Testis (tissue), 3 donors: ENCODE data around the gene SMG7. TPM values are rescaled to one million over a fixed set of nuclear protein-coding genes. Genes with fewer than 3 reads are reported as not detected.

Experiments
- DNase-seq: peaks from one replicate; pipeline ENCODE4 v3.0.0-alpha.2; 2019
- H3K27ac ChIP-seq, 2 donors: fragments of 200-600 bp; sonication (generic); one replicate each; pipeline ENCODE4 v1.5.1; 2019
- H3K27me3 ChIP-seq: fragments of 200-600 bp; sonication (generic); one replicate; pipeline ENCODE4 v1.5.1; 2019
- H3K36me3 ChIP-seq: fragments of 200-600 bp; sonication (generic); one replicate; pipeline ENCODE4 v1.5.1; 2017; ENCODE audit warnings: low read depth; ENCODE audit errors: missing control alignments
- H3K4me1 ChIP-seq: fragments of 200-600 bp; sonication (generic); one replicate; pipeline ENCODE4 v1.5.1; 2019
- H3K4me3 ChIP-seq, 2 donors: fragments of 200-600 bp; sonication (generic); one replicate each; pipeline ENCODE4 v1.5.1; 2017 to 2019
- H3K9me3 ChIP-seq: fragments of 200-600 bp; sonication (generic); one replicate; pipeline ENCODE4 v1.5.1; 2017
- POLR2A ChIP-seq: fragments of 450-650 bp; IDR thresholded peaks from one replicate; pipeline ENCODE4 v1.6.1; 2017; ENCODE audit warnings: antibody characterized with exemption, mild to moderate bottlenecking, moderate library complexity
- WGBS, 2 donors: methylation state at CpG; one replicate each; pipeline ENCODE4 v1.1.5; 2018; 5-methylcytosine and 5-hydroxymethylcytosine counted together
- intact Hi-C: fragments of 100-400 bp; cut with DNase I; formaldehyde crosslinking; loops from one replicate; pipeline ENCODE4 v1.15.1; 2023; ENCODE audit warnings: low total_unique reads
- polyA plus RNA-seq: library from polyadenylated mRNA; stranded (reverse); fragments of 350-450 nt; fragmentation: Illumina TruSeq; extraction: RNeasy Lipid Tissue Mini Kit (QIAGEN cat#74804); gene quantifications from one replicate; pipeline ENCODE4 v1.2.3, GENCODE V29; 2014; ENCODE audit warnings: low read depth, low replicate concordance; ENCODE audit not compliant: insufficient read depth
- total RNA-seq, 2 donors: library from RNA; depleted of rRNA; stranded (reverse); fragments of >200 nt; gene quantifications; one replicate each; pipeline ENCODE4 v1.2.3, GENCODE V29; 2016
- TF ChIP-seq, protein P1 (sequence below), 3 experiments: fragments of 450-650 bp in 2 of 3; fragments of 200-600 bp in 1 of 3; sonication (generic) in 1 of 3; IDR thresholded peaks; one replicate each; pipeline ENCODE4 v1.5.1; 2016 to 2019; ENCODE audit warnings: antibody characterized with exemption in 3 of 3, mild to moderate bottlenecking in 2 of 3, moderate library complexity in 1 of 3

The SMG7 gene
- total and polyA plus RNA-seq, 3 donors from 2014 or later = 109 to 157 (median 139) TPM

DNA sequence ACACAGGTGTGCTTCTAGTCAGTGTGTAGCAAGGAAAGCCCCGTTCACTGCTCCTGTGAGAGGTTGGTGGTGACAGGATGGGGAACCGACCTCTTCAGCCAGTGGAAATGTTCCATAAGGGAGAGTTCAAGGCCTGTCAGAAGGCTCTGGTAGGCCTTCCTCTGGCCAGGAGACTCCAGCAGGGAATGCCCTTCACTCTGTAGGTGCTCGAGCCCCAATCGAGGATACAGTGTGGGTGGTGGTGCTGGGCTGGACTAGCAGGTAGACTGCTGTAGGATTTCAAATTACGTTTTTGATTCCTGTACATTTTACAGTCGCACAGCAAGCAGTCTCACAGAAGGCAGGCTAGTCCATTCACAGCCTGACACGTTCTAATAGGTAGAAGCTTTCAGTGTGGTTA lies 80.1 kb downstream of the SMG7 start:
- Histone ChIP-seq H3K27ac (no peak overlapping the region), H3K36me3 (no peaks in the 10 kb centered on the region), H3K9me3 (no peaks in the 10 kb centered on the region), H3K27me3 (no peaks in the 10 kb centered on the region), H3K4me3 (no peak overlapping the region), H3K4me1 (no peaks in the 10 kb centered on the region)
- DNase-seq = no peak
- no peak for TF ChIP-seq POLR2A
- TF ChIP-seq, protein P1, sequence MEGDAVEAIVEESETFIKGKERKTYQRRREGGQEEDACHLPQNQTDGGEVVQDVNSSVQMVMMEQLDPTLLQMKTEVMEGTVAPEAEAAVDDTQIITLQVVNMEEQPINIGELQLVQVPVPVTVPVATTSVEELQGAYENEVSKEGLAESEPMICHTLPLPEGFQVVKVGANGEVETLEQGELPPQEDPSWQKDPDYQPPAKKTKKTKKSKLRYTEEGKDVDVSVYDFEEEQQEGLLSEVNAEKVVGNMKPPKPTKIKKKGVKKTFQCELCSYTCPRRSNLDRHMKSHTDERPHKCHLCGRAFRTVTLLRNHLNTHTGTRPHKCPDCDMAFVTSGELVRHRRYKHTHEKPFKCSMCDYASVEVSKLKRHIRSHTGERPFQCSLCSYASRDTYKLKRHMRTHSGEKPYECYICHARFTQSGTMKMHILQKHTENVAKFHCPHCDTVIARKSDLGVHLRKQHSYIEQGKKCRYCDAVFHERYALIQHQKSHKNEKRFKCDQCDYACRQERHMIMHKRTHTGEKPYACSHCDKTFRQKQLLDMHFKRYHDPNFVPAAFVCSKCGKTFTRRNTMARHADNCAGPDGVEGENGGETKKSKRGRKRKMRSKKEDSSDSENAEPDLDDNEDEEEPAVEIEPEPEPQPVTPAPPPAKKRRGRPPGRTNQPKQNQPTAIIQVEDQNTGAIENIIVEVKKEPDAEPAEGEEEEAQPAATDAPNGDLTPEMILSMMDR (IDR thresholded peaks at IDR 0.05) = no peak
- intact Hi-C loops = no loop called here
- 89 to 91% methylated on average over 7 of the region's 7 CpGs for WGBS, 2 donors

DNA sequence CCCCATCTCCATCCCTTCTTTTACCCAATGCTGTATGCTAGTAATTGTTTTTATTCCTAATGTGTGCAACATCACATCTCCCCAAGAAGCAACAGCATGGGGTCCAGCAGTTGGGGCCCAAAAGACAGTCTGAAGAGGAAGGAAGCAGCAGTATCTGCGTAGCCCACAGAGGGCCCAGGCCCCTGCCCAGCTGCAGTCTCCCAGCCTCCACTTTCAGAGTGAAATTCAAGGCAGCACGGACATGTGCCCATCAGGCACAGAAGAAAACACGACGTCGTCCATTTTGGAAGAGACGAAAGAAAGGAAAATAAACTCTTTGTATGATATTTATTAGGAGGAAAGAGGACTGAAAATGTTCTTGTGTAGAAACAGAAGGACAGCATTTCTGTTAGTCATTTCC lies 80.6 kb downstream of the SMG7 start:
- H3K9me3 ChIP-seq = no peaks in the 10 kb centered on the region
- WGBS, 2 donors = 91 to 93% methylated on average over 6 of the region's 6 CpGs
- H3K27ac ChIP-seq = no peak overlapping the region
- no peaks in the 10 kb centered on the region for H3K27me3 ChIP-seq
- DNase-seq = no peak
- TF ChIP-seq, protein P1 (IDR thresholded peaks at IDR 0.05) = no peak
- no peak for TF ChIP-seq POLR2A
- intact Hi-C loops = no loop called here
- no peak overlapping the region for H3K4me3 ChIP-seq
- no peaks in the 10 kb centered on the region for H3K36me3 ChIP-seq
- H3K4me1 ChIP-seq = no peaks in the 10 kb centered on the region

DNA sequence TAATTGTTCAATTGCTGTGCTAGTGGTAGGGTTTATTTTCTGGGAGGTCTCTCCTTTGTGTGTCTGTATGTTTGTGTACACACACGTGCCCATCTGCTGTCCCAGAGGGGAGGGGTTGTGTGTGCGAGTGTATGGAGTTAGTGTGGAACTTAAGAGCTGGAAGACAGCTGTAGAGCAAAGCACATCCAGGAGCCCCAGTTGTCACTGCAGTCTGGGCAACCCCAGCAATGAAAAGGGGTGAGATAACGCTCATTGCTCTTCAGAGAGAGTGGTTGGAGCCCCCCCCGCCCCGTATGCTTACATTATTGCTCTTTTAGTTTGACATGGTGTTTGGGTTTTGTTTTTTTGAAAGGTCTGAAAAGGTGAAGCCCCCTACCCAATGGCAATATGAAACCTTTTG lies 81.0 kb downstream of the SMG7 start:
- Histone ChIP-seq H3K36me3 (no peaks in the 10 kb centered on the region), H3K27ac (no peak overlapping the region), H3K4me3 (no peak overlapping the region), H3K9me3 (no peaks in the 10 kb centered on the region), H3K4me1 (no peaks in the 10 kb centered on the region), H3K27me3 (no peaks in the 10 kb centered on the region)
- WGBS, 2 donors = 86 to 88% methylated on average over 4 to 5 of the region's 5 CpGs
- DNase-seq = no peak
- TF ChIP-seq, protein P1 (IDR thresholded peaks at IDR 0.05) = no peak
- TF ChIP-seq POLR2A = no peak
- intact Hi-C loops = no loop called here

DNA sequence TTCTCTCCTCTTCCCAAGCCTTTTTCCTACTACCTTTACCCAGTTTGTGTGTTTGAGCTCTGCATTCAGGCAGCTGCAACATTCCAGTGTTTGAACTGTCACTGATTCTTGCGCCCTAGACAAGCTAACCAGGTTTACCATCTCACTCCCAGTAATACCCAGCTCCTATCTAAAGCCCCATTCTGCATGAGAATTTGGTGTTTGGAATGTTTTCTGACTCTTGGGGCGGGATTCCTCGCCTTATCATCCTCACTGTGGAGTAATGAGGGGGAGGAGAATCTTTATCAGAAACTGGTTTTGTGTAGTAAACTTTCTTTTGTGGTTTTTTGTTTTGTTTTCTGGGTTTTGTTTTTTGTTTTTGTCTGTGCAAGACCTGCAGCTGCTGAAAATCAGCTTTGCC lies 81.5 kb downstream of the SMG7 start:
- Histone ChIP-seq H3K27ac (no peak overlapping the region), H3K9me3 (no peaks in the 10 kb centered on the region), H3K27me3 (no peaks in the 10 kb centered on the region), H3K4me3 (no peak overlapping the region), H3K4me1 (no peaks in the 10 kb centered on the region), H3K36me3 (no peaks in the 10 kb centered on the region)
- TF ChIP-seq, protein P1 (IDR thresholded peaks at IDR 0.05) = no peak
- no peak for TF ChIP-seq POLR2A
- DNase-seq = no peak
- 73 to 84% methylated on average over 3 of the region's 3 CpGs for WGBS, 2 donors
- intact Hi-C loops = no loop called here

DNA sequence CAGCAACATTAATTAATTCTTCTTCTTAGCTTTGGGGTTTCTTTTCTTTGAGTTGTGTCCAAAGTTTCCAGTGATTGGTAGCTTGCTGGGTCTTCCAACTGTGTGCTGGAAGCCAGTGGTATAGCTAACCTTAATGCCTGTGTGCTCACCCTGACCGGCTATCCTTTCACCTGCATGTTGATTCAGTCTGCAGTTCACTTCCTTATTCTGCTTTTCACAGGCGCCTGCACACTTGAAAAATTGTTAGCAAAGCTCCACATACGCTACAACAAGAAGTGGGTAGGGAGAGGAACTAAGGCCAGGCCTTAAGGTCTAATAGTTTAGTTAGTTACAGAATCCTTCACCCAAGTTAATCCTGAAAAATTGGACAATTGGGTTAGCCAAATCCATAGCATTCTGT lies 82.3 kb downstream of the SMG7 start:
- no peaks in the 10 kb centered on the region for H3K36me3 ChIP-seq

More for the DNA sequence above, 82.3 kb downstream of the SMG7 start:
- H3K4me1 ChIP-seq = no peaks in the 10 kb centered on the region
- no peaks in the 10 kb centered on the region for H3K9me3 ChIP-seq
- 72 to 96% methylated on average over 3 of the region's 3 CpGs for WGBS, 2 donors
- DNase-seq = no peak
- intact Hi-C loops = no loop called here
- no peaks in the 10 kb centered on the region for H3K27me3 ChIP-seq
- no peak overlapping the region for H3K27ac ChIP-seq
- no peak overlapping the region for H3K4me3 ChIP-seq
- TF ChIP-seq POLR2A = no peak
- TF ChIP-seq, protein P1 (IDR thresholded peaks at IDR 0.05) = no peak
